HG03520 (cell line): ENCODE data around the gene TP73.
A peak's percentile ranks its signal among the peaks of the same experiment; 100 is the strongest.

ENCODE experiments used
- ATAC-seq: cut with Tn5 transposase; IDR thresholded peaks from one replicate; pipeline ENCODE4 v1.9.1; 2021; ENCODE audit warnings: mild to moderate bottlenecking, moderate library complexity; ENCODE audit not compliant: unreplicated experiment

The TP73 gene

GRCh38 chr1:3670823-3671265 lies 18.5 kb downstream of the TP73 start:
- no peak for ATAC-seq

- ATAC-seq, result no peak
Measured at GRCh38 chr1:3671371-3672180, 19.3 kb downstream of the TP73 start.

- no peak for ATAC-seq
Measured at GRCh38 chr1:3672231-3672970, 20.1 kb downstream of the TP73 start.

- ATAC-seq, result no peak
Measured at GRCh38 chr1:3672971-3673361, 20.6 kb downstream of the TP73 start.

- ATAC-seq, result no peak
Measured at GRCh38 chr1:3673381-3674099, 21.2 kb downstream of the TP73 start.

GRCh38 chr1:3674100-3675094 lies 22.1 kb downstream of the TP73 start:
- ATAC-seq, result no peak

- no peak for ATAC-seq
Measured at GRCh38 chr1:3675436-3675835, 23.1 kb downstream of the TP73 start.

GRCh38 chr1:3676581-3677470 lies 24.5 kb downstream of the TP73 start:
- peak; percentile 64 for ATAC-seq

GRCh38 chr1:3677484-3677883 lies 25.2 kb downstream of the TP73 start:
- no peak for ATAC-seq

- ATAC-seq, result no peak
Measured at GRCh38 chr1:3678361-3679097, 26.2 kb downstream of the TP73 start.

- ATAC-seq, result no peak
Measured at GRCh38 chr1:3679098-3679555, 26.8 kb downstream of the TP73 start.

- ATAC-seq, result no peak
Measured at GRCh38 chr1:3679799-3680453, 27.6 kb downstream of the TP73 start.

GRCh38 chr1:3680488-3681230 lies 28.3 kb downstream of the TP73 start:
- no peak for ATAC-seq

GRCh38 chr1:3681231-3681897 lies 29.0 kb downstream of the TP73 start:
- no peak for ATAC-seq

- no peak for ATAC-seq
Measured at GRCh38 chr1:3681898-3682806, 29.8 kb downstream of the TP73 start.

GRCh38 chr1:3683197-3683596 lies 30.9 kb downstream of the TP73 start:
- ATAC-seq, result no peak
